ENCODE data around the gene CDC6. TPM values are rescaled to one million over a fixed set of nuclear protein-coding genes. Genes with fewer than 3 reads are reported as not detected.

CDC6 gene
- total RNA-seq, 2 donors from 2014 or later = 0.71 to 6.8 TPM

GRCh38 chr17:40313668-40314583 lies 26.2 kb downstream of the CDC6 start:
- TF ChIP-seq CTCF (IDR thresholded peaks at IDR 0.05) = no peak
- H3K9me3 ChIP-seq = no peaks in the 10 kb centered on the region
- ATAC-seq (ENCODE audit: insufficient number of reproducible peaks, low FRiP score, low read depth) = no peak
- H3K36me3 ChIP-seq = no peaks in the 10 kb centered on the region
- H3K27me3 ChIP-seq (replicated peaks; ENCODE audit: insufficient read depth) = no peaks in the 10 kb centered on the region
- H3K4me1 ChIP-seq (ENCODE audit: control insufficient read depth in 1 of 2, low read depth in 2 of 2) = peaks cover 81 to 91% of the 10 kb centered on the region in 2 donors
- peak overlapping the region; percentile 84 to 91 for H3K27ac ChIP-seq
- no peak overlapping the region for H3K4me3 ChIP-seq
- no peak for DNase-seq (ENCODE audit: low spot score)

- Histone ChIP-seq H3K4me3 (no peak overlapping the region), H3K27me3 (replicated peaks; ENCODE audit: insufficient read depth) (no peaks in the 10 kb centered on the region), H3K4me1 (ENCODE audit: control insufficient read depth in 1 of 2, low read depth in 2 of 2) (peaks cover 81 to 91% of the 10 kb centered on the region in 2 donors), H3K9me3 (no peaks in the 10 kb centered on the region), H3K27ac (peak overlapping the region; percentile 84 to 91), H3K36me3 (no peaks in the 10 kb centered on the region)
- ATAC-seq (ENCODE audit: insufficient number of reproducible peaks, low FRiP score, low read depth) (peak; percentile 29), DNase-seq (ENCODE audit: low spot score) (peak; percentile 97)
- no peak for TF ChIP-seq CTCF (IDR thresholded peaks at IDR 0.05)
These were observed 26.9 kb downstream of the CDC6 start for GRCh38 chr17:40314584-40314956.

GRCh38 chr17:40315206-40315605 lies 27.5 kb downstream of the CDC6 start:
- peaks cover 81 to 91% of the 10 kb centered on the region in 2 donors for H3K4me1 ChIP-seq (ENCODE audit: control insufficient read depth in 1 of 2, low read depth in 2 of 2)
- no peak for ATAC-seq (ENCODE audit: insufficient number of reproducible peaks, low FRiP score, low read depth)
- no peak for TF ChIP-seq CTCF (IDR thresholded peaks at IDR 0.05)
- H3K9me3 ChIP-seq = no peaks in the 10 kb centered on the region
- no peak for DNase-seq (ENCODE audit: low spot score)
- H3K27me3 ChIP-seq (replicated peaks; ENCODE audit: insufficient read depth) = no peaks in the 10 kb centered on the region
- peak overlapping the region; percentile 91 for H3K27ac ChIP-seq
- H3K4me3 ChIP-seq = no peak overlapping the region
- no peaks in the 10 kb centered on the region for H3K36me3 ChIP-seq

GRCh38 chr17:40315678-40316570 lies 28.2 kb downstream of the CDC6 start:
- no peaks in the 10 kb centered on the region for H3K9me3 ChIP-seq
- TF ChIP-seq CTCF (IDR thresholded peaks at IDR 0.05) = no peak
- ATAC-seq (ENCODE audit: insufficient number of reproducible peaks, low FRiP score, low read depth) (no peak), DNase-seq (ENCODE audit: low spot score) (no peak)
- H3K36me3 ChIP-seq = no peaks in the 10 kb centered on the region
- H3K27ac ChIP-seq = peak overlapping the region; percentile 91
- H3K27me3 ChIP-seq (replicated peaks; ENCODE audit: insufficient read depth) = no peaks in the 10 kb centered on the region
- no peak overlapping the region for H3K4me3 ChIP-seq
- peaks cover 82 to 91% of the 10 kb centered on the region in 2 donors for H3K4me1 ChIP-seq (ENCODE audit: control insufficient read depth in 1 of 2, low read depth in 2 of 2)

Data from thoracic aorta (tissue), 2 donors.